Kidney capillary endothelial cell (primary cell): Measurements from ENCODE around the gene NOVA1.

Source experiments
- DNase-seq: peaks from one replicate; pipeline ENCODE4 v3.0.0-alpha.2; 2018; ENCODE audit warnings: low spot score

The NOVA1 gene

DNA sequence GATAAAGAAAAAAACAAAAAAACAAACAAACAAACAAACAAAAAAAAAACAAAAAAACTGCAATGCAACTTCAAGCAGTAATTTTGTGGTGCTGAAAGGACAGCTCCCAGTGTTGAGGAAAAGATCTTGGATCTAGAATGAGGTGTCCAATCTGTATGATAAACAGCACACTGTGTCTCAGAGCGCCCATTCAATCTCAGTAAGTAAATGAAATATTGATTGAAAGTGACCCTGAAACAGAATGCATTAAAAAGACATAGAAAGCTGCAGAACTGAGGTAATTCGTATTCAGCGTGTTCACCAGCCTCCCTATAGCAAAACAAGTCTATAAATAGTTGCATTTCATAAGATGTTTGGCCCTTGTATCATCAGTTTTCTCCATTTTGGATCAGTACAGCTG is 153.0 kb downstream of the NOVA1 start:
- peak; percentile 6 for DNase-seq

DNA sequence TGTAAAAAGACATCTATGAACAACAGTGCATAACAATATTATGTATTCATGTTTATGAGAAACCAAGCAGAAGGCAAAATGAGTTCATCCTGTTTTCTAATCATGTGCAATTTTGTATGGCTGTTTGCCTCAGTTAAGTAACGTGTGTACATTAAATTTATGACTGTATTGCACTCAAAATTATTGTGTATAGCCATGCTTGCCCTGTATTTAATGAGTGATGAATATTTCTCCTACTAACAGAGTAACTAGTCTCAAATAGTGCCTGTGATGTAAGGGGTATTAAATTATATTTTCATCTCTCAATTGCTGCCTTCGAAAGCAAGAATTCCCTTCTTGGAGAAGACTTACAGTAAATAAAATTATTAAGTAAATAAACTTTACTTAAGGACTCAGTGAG is 154.2 kb downstream of the NOVA1 start:
- no peak for DNase-seq

DNA sequence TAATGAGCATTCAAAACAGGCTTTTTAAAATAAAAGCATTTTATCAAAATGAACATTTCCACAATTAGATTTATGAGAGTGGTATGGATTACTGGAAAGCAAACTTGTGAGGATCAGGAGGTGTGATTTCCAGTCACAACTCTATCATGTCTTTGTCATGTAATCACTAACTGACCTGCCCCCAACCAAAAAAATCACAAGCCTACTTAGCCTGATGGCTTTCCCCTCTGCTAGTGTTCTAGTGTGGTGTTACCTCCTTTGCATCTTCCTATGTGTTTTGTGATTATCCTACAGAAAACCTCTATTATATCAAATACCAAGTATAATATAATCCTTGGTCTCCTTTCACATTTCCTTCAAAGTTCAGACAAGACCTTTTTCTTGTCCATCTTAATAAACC is 168.6 kb downstream of the NOVA1 start:
- no peak for DNase-seq

DNA sequence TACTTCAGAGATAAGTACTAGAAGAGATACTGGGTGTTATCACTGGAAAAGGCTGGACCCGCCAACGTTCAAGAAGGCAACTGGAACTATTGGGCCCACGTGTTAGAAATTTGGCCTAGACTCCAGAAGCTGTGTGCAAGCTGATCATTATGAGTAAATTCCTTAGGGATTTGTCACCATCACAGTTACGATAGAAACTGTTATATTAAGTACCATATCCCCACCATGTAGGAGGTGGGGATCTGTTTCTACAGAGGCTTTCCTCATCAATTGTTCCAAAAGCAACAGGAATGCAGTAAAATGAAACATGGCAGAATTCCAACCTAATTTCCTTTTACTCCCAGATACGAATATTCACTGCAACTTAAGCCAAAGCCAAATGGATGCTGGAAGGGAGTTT is 170.7 kb downstream of the NOVA1 start:
- DNase-seq: no peak

DNA sequence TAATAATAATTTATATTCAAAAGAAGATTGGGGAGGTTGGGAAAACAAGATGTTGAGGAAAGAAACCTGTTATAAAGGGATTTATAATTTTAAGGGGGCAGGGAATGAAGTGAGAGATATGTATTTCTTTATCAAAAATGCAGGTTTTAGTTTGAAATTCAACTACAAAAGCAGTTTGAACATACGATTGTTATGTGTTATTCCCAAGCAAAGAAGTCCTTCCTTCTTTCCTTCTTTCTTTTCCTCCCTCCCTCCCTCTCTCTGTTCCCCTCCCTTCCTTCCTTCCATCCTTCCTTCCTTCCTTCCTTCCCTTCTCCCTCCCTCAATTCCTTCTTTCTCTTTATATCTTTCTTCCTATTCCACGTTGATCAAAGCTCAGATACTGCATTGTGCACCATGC is 173.3 kb downstream of the NOVA1 start:
- DNase-seq: no peak

DNA sequence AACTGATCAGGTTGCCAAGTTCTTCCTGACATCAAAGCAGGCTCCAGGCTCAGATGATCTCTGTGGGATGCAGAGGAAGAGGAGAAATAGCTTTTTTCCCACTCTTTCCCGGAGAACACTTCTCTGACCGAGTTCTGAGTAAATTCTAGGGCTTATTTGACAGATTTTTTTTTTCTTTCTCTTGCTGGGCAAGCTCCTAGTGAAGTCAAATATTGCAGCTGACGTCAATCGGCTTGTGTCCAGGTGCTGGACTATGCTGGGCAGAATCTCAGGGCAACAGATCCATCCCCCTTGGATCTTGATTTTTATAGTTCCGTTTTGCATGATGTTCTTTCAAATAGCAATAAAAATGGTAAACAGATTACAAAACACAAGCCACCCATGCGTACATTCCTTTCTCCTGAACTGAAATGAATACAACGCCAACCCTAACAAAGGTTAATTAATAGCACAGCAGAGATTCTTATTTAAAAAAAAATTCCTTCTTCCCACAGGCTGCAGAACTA is 182.2 kb downstream of the NOVA1 start:
- DNase-seq: no peak

DNA sequence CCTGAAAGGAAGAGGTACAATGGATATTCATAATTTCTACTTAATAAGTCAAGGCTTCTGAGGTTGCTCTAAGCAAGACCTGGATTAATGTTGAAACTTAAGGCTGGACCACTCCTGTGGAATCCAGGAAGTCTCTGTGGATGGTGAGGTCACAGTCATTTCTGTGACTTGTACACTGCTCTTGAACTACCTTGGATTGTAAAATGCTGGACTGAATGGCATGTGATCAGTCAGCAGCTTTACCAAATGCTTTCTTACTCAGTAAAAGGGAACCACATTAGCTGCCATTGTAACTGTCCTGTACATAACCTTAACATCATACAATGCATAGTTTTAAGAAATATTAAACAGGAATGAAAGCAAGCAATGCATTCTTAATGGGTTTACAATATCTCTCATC is 182.9 kb downstream of the NOVA1 start:
- no peak for DNase-seq

DNA sequence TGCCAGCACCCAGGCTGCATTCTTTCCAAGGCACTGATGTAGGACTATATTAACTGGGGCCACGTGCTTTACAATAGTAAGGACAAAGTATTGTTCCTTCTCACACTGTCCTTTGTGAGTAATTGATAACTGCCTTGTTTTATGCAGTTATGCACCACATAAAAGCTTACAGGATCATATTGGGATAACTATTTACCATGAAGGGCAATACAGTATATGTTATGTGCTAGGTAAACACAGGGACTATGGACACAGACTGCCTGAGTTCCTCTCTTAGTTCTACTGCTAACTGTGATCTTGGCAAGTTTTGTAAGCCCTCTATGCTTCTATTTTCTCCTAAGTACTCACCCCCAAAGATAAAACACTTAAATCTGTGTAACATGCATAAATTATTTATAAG is 183.7 kb downstream of the NOVA1 start:
- DNase-seq: no peak

DNA sequence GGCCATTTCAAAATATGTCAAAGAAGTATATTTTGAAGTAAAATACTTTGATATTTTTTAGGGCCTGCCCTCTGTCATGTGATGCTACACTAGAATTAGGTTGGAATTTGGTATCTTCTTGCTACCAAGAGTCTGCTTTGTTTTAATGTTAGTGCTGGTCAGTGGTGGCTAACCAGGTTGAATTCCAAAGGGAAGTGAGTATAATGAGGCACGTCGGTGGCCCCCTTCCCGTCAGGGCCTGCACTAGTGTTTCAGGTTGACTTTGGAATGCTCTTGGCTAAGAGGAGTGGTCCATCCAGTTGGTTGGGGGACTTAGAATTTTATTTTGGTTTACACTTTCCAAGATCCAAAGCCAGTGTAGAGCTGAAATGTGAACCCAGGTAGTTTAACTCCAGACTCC is 185.4 kb downstream of the NOVA1 start:
- DNase-seq: no peak

DNA sequence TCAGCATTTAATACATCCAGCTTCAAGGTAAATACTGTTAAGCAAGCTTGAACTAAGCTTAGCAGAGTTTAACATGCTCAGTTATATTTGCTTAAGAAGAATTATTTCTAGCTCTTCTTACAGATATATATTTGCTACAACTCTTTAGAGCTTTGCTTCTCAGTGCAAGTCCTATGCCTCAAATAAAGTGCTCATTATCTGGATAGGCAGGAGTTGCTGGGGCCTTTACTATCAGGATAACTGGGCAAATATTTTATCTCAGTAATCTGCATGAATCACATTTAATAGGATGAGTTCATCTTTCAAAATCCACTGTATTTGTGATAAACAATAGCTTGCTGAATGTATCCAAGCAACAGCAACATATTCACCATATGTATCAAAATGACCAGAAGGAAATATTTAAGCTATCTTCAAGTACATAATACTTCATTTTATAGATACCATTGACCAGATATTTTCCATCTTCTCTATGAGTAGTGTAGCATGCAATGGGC is 187.6 kb downstream of the NOVA1 start:
- DNase-seq: no peak

DNA sequence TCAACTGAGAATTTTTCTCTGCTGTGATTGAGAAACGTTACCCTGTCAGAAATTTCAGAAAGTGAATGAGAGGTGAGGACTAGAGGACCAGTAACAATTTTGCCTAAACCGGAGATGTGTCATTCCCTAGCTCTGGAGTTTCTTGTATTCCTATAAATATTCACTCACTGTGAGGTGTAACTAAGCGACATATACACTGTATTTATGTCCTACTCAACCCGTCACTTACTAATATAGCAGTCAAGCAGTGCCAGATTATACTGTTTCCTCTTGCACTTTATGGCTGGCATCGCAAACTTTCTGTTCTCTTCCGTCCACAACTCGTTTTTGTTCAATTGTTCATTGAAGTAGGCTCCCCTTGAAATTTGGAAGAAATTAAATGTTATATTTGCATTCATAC is 192.9 kb downstream of the NOVA1 start:
- no peak for DNase-seq

DNA sequence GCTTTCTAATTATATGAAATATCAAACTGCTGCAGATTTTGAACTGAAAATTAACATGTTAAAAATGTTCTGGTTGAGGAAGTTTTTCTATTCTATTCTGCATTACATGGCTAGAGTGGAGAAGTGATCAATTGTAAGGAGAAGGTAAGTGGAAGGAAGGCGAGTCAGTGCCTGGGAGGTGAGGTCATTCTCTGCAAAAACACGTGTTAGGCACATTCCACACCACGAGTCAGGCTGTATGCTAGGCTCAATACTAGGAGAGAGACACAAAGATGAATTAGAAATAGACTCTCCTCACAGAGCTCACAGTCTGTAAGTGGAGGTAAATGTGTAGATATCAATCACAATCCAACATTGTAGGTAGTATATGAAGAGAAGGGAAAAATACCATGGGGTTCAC is 194.1 kb downstream of the NOVA1 start:
- no peak for DNase-seq

DNA sequence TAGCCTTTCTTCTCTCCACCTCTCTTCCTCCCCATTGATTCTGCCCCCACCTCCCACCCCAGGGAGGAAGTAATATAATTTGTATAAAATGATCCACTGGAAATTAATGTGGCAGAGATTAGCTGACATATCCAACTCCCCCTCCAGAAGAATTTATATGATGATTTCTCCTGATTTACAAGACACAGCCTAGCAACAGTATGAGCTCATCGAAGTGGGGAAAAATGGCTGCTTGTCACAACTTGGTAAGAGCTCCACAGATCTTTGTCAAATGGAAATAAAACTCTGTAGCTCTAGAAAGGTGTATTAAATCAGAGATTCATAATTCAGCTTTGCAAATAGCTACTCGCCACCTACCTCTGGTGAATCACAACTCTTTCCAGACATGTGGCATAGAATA is 195.7 kb downstream of the NOVA1 start:
- DNase-seq: no peak

DNA sequence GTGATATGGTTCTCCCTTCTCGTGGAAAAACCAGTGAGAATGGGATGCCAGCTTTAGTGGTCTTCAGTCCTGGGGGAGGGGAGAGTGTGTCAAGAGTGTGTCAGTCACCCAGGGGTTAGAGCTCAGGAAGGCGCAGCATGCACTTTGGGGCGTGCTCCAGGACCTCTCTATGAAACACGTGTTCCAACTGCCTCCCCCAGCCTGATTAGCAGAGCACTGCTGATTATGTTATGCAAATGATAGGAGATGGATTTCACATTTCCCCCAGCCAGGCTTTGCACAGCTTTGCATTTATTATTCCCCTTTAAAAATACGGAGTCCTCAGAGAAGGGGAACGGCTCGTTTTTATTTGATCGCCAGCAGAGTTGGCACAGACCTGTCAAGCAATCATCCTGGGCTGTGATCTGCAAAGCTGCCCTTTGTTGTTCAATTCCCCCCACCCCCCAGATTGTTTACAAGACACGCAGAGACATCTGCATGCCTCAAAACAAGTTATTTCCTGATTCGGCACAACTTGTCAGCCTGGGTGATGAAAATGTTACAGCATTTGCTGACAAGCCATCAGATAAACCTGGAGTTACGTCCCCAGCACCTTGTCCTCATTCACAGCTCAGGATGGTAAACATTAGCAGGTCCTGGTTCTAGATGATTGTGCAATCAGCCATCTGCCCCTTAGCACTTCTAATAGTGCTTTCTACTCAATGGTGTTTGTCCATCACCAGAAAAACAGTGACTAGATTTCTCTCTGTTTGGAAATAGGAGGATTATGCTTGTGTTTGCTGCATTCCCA is 196.5 kb downstream of the NOVA1 start:
- DNase-seq: no peak

DNA sequence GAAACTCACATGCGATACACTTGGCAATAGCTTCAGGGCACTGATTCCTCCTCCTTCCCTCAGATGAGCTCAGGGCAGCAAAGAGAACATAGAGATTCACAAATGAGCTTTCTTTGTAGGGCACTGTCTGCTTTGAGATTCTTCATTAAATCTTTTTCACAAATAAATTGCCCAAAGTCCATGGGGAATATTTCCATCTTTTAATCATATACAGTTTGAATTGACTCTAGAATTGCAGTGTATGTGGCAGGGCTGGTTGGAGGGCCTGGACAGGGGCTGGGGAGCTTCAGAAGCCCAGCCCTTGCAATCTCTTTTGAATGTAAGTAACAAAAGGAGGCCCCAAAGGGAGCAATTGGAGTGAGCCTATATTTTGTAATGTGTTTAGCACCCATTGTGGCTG is 197.5 kb downstream of the NOVA1 start:
- DNase-seq: no peak

DNA sequence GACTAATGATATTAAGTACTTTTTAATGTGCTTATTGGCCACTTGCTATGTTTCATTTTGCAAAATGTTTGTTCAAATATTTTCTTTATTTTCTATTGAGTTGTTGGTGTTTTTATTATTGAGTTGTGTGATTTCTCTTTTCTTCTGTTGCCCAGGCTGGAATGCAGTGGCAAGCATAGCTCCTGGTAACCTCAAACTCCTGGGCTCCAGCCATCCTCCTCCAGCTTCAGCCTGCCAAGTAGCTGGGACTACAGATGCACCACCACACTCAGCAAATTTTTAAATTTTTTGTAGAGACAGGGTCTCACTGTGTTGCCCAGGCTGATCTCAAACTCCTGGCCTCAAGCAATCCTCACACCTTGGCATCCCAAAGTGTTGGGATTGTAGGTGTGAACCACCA is 199.2 kb downstream of the NOVA1 start:
- no peak for DNase-seq
